ENCODE measurements around the gene PLD1. TPM values are rescaled to one million over a fixed set of nuclear protein-coding genes. Genes with fewer than 3 reads are reported as not detected.

PLD1 gene
- total RNA-seq, 4 donors from 2014 or later = 49.0 to 66.0 (median 55.1) TPM

- H3K4me1 ChIP-seq = peaks cover 71% of the 10 kb centered on the region
- no peaks in the 10 kb centered on the region for H3K36me3 ChIP-seq
- TF ChIP-seq EP300 (IDR thresholded peaks at IDR 0.05) (no peak), POLR2AphosphoS5 (IDR thresholded peaks at IDR 0.05) (peak in 1 of 3 donors; percentile 43)
- TF ChIP-seq, protein P1, sequence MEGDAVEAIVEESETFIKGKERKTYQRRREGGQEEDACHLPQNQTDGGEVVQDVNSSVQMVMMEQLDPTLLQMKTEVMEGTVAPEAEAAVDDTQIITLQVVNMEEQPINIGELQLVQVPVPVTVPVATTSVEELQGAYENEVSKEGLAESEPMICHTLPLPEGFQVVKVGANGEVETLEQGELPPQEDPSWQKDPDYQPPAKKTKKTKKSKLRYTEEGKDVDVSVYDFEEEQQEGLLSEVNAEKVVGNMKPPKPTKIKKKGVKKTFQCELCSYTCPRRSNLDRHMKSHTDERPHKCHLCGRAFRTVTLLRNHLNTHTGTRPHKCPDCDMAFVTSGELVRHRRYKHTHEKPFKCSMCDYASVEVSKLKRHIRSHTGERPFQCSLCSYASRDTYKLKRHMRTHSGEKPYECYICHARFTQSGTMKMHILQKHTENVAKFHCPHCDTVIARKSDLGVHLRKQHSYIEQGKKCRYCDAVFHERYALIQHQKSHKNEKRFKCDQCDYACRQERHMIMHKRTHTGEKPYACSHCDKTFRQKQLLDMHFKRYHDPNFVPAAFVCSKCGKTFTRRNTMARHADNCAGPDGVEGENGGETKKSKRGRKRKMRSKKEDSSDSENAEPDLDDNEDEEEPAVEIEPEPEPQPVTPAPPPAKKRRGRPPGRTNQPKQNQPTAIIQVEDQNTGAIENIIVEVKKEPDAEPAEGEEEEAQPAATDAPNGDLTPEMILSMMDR (IDR thresholded peaks at IDR 0.05) = no peak
- 39% methylated on average over 6 of the region's 6 CpGs for WGBS
- no peak overlapping the region for H3K4me3 ChIP-seq
- no peaks in the 10 kb centered on the region for H3K27me3 ChIP-seq
- H3K27ac ChIP-seq = peak overlapping the region; percentile 43
- DNase-seq (ENCODE audit: low spot score in 2 of 2) = no peak
- no peaks in the 10 kb centered on the region for H3K9me3 ChIP-seq
Measured at GRCh38 chr3:171804618-171805389, 5.5 kb downstream of the PLD1 start.

- no peak for TF ChIP-seq POLR2AphosphoS5 (IDR thresholded peaks at IDR 0.05)
- no peak for TF ChIP-seq EP300 (IDR thresholded peaks at IDR 0.05)
- no peak for TF ChIP-seq POLR2A (IDR thresholded peaks at IDR 0.05)
- TF ChIP-seq, protein P1 (IDR thresholded peaks at IDR 0.05) = no peak
- no peak for DNase-seq (ENCODE audit: low spot score in 2 of 2)
- no peak overlapping the region for H3K4me3 ChIP-seq
- H3K27ac ChIP-seq = peak overlapping the region; percentile 37
- no peaks in the 10 kb centered on the region for H3K9me3 ChIP-seq
- WGBS = 70% methylated on average over 4 of the region's 4 CpGs
- peaks cover 59% of the 10 kb centered on the region for H3K4me1 ChIP-seq
- H3K36me3 ChIP-seq = no peaks in the 10 kb centered on the region
- H3K27me3 ChIP-seq = no peaks in the 10 kb centered on the region
Measured at GRCh38 chr3:171803044-171803443, 7.2 kb downstream of the PLD1 start.

- Histone ChIP-seq H3K36me3 (no peaks in the 10 kb centered on the region), H3K4me3 (no peak overlapping the region), H3K27me3 (no peaks in the 10 kb centered on the region), H3K4me1 (peaks cover 61% of the 10 kb centered on the region), H3K27ac (peak overlapping the region; percentile 37), H3K9me3 (no peaks in the 10 kb centered on the region)
- 64% methylated on average over 3 of the region's 3 CpGs for WGBS
- no peak for DNase-seq (ENCODE audit: low spot score in 2 of 2)
- TF ChIP-seq EP300 (IDR thresholded peaks at IDR 0.05) (no peak), POLR2A (IDR thresholded peaks at IDR 0.05) (no peak), POLR2AphosphoS5 (IDR thresholded peaks at IDR 0.05) (no peak)
- TF ChIP-seq, protein P1 (IDR thresholded peaks at IDR 0.05) = no peak
Measured at GRCh38 chr3:171802590-171802956, 7.7 kb downstream of the PLD1 start.

- Histone ChIP-seq H3K4me3 (no peak overlapping the region), H3K27ac (peak overlapping the region; percentile 65), H3K9me3 (no peaks in the 10 kb centered on the region), H3K27me3 (no peaks in the 10 kb centered on the region), H3K36me3 (no peaks in the 10 kb centered on the region), H3K4me1 (peaks cover 63% of the 10 kb centered on the region)
- WGBS = 32% methylated on average over 4 of the region's 4 CpGs
- DNase-seq (ENCODE audit: low spot score in 2 of 2) = no peak
- TF ChIP-seq POLR2A (IDR thresholded peaks at IDR 0.05) (no peak), POLR2AphosphoS5 (IDR thresholded peaks at IDR 0.05) (no peak), EP300 (IDR thresholded peaks at IDR 0.05) (no peak)
- TF ChIP-seq, protein P1 (IDR thresholded peaks at IDR 0.05) = no peak
Measured at GRCh38 chr3:171801738-171802589, 8.3 kb downstream of the PLD1 start.

DNA sequence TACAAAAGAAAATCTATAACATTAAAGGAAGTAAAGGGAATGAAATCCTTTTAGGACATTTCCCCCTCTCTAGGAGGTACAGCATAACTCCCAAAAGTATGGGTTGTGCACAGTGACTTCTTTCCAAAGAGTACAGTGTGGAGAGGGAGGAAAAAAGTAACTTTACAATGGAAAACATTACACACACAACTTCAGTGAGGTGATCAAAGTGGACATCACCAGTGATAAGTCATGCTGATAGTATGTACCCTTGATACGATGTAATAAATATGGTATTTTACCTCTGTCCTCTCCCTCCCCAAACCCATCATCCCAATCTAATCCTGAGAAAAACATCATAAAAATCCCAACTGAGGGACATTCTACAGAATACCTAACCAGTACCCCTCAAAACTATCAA is 10.8 kb downstream of the PLD1 start:
- Histone ChIP-seq H3K9me3 (no peaks in the 10 kb centered on the region), H3K27me3 (no peaks in the 10 kb centered on the region), H3K4me1 (peaks cover 41% of the 10 kb centered on the region), H3K4me3 (no peak overlapping the region), H3K36me3 (no peaks in the 10 kb centered on the region), H3K27ac (no peak overlapping the region)
- DNase-seq (ENCODE audit: low spot score in 2 of 2) = no peak
- whole genome bisulfite sequencing = 96% methylated on average over 1 of the region's 1 CpG
- TF ChIP-seq EP300 (IDR thresholded peaks at IDR 0.05) = no peak
